K562 (cell line): ENCODE measurements around the gene ZNF575.

Source experiments
- ARID3B ChIP-seq: fragments of 250-450 bp; sonication (Bioruptor Pico); IDR thresholded peaks from 2 replicates; pipeline ENCODE4 v1.4.0; 2020; ENCODE audit warnings: borderline replicate concordance
- BRD4 ChIP-seq: fragments of 200-600 bp; sonication (generic); IDR thresholded peaks from 2 replicates; pipeline ENCODE4 v1.6.1; 2017; ENCODE audit warnings: inconsistent platforms
- CBFB ChIP-seq: sonication (generic); formaldehyde crosslinking; IDR thresholded peaks from 2 replicates; pipeline ENCODE4 v1.4.0; 2020; ENCODE audit warnings: mild to moderate bottlenecking, missing genetic modification reagents
- CHD2 ChIP-seq: IDR thresholded peaks from 2 replicates; pipeline ENCODE4 v1.6.1; 2011; ENCODE audit warnings: low read depth, low read length
- EZH2 ChIP-seq: IDR thresholded peaks from 2 replicates; pipeline ENCODE4 v1.6.1; 2012; ENCODE audit warnings: low read depth, mild to moderate bottlenecking, inconsistent platforms, low read length, borderline replicate concordance
- JUND ChIP-seq, 2 experiments: IDR thresholded peaks; 2 replicates in 1 of 2; 3 replicates in 1 of 2; pipeline ENCODE4 v1.6.1; 2011; ENCODE audit warnings: borderline replicate concordance in 2 of 2, low read depth in 2 of 2, low read length in 2 of 2, improper control_type of control experiment in 1 of 2, missing biosample characterization in 1 of 2, missing genetic modification characterization in 1 of 2, missing genetic modification reagents in 1 of 2
- POLR2A ChIP-seq: fragments of 450-650 bp; conservative IDR thresholded peaks from 2 replicates; pipeline ENCODE4 v1.6.1; 2016
- SMC3 ChIP-seq: conservative IDR thresholded peaks from 2 replicates; pipeline ENCODE4 v1.6.1; 2011; ENCODE audit warnings: low read depth, low read length, improper control_type of control experiment; ENCODE audit not compliant: insufficient read depth

DNA sequence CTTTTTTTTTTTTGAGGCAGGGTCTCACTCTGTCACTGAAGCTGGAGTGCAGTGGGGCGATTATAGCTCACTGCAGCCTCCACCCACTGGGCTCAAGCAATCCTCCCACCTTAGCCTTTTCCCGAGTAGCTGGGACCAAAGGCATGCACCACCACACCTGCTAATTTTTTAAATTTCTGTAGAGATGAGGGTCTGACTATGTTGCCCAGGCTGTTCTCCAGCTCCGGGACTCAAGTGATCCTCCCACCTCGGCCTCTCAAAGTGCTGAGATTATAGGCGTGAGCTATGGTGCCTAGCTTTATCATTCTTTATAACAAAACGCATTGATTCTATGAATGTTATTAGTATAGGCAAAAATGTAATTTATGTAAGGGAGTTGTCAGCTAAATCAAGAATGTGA, 49.7 kb upstream of the ZNF575 start:
- TF ChIP-seq BRD4 = no peak
- no peak for TF ChIP-seq EZH2
- TF ChIP-seq ARID3B (CRISPR knock-in tag) = no peak
- TF ChIP-seq CHD2 = no peak
- TF ChIP-seq SMC3 = no peak
- TF ChIP-seq CBFB (CRISPR knock-in tag) = no peak
- TF ChIP-seq POLR2A = no peak
- TF ChIP-seq JUND (IDR thresholded peaks at IDR 0.05; ENCODE audit: borderline replicate concordance, low read depth, low read length) = no peak
- no peak for TF ChIP-seq JUND (tag; IDR thresholded peaks at IDR 0.05; ENCODE audit: borderline replicate concordance, low read depth, low read length)
